ENCODE measurements around the gene HBE1. TPM values are rescaled to one million over a fixed set of nuclear protein-coding genes. Genes with fewer than 3 reads are reported as not detected.

The HBE1 gene
- polyA plus RNA-seq, 3 donors, result not detected

GRCh38 chr11:5235364-5236095 lies 34.2 kb downstream of the HBE1 start:
- DNase-seq, result no peak
- Histone ChIP-seq H3K4me3 (replicated peaks in 1 of 3; ENCODE audit: low read depth in 2 of 3, low read length in 3 of 3) (no peak overlapping the region), H3K79me2 (ENCODE audit: insufficient read depth, low read length) (no peaks in the 10 kb centered on the region), H3K36me3 (replicated peaks in 1 of 2; ENCODE audit: control insufficient read depth in 1 of 2, insufficient read depth in 2 of 2, low read length in 2 of 2) (no peaks in the 10 kb centered on the region), H3K27me3 (ENCODE audit: control insufficient read depth in 2 of 2, insufficient read depth in 2 of 2, low read length in 2 of 2) (no peaks in the 10 kb centered on the region), H3K4me2 (replicated peaks; ENCODE audit: extremely low read depth, low read length, poor library complexity, severe bottlenecking) (no peak overlapping the region), H3K9me3 (replicated peaks in 1 of 2; ENCODE audit: control insufficient read depth in 1 of 2, insufficient read depth in 1 of 2, low read length in 2 of 2) (no peaks in the 10 kb centered on the region), H3K9ac (ENCODE audit: insufficient read depth, low read length, poor library complexity, severe bottlenecking) (no peak overlapping the region), H3K27ac (ENCODE audit: low read depth in 1 of 2, low read length in 2 of 2) (no peak overlapping the region), H4K20me1 (ENCODE audit: insufficient read depth, low read length) (no peaks in the 10 kb centered on the region), H2AFZ (ENCODE audit: insufficient read depth, low read depth, low read length, poor library complexity, severe bottlenecking) (no peak overlapping the region), H3K4me1 (ENCODE audit: control insufficient read depth in 1 of 2, insufficient read depth in 2 of 2, low read length in 2 of 2) (no peaks in the 10 kb centered on the region)
- 67% methylated on average over 2 of the region's 5 CpGs for WGBS (ENCODE audit: insufficient coverage)
- Mint-ChIP-seq H3K4me3 (no peak overlapping the region), H3K27ac (no peak overlapping the region), H3K4me1 (peaks cover 7% of the 10 kb centered on the region), H3K27me3 (ENCODE audit: low read depth in 3 of 3) (peaks cover 0 to 1% (median 0%) of the 10 kb centered on the region in 3 donors), H3K9me3 (no peaks in the 10 kb centered on the region), H3K36me3 (no peaks in the 10 kb centered on the region)
- TF ChIP-seq CTCF (IDR thresholded peaks at IDR 0.05), result no peak
- intact Hi-C loops (cut with micrococcal nuclease), result no loop called here

GRCh38 chr11:5234381-5234834 lies 35.3 kb downstream of the HBE1 start, which contains the start of gene HBD:
TSS of gene HBD (minus strand) at chr11:5234483. CDS start at chr11:5234433, 50 bp downstream.
- intact Hi-C loops (cut with micrococcal nuclease), result no loop called here
- Mint-ChIP-seq H3K27ac (no peak within 1 kb of the TSS), H3K4me1 (peaks cover 7% of the 10 kb centered on the region), H3K4me3 (no peak within 1 kb of the TSS), H3K27me3 (ENCODE audit: low read depth in 3 of 3) (peaks cover 0 to 1% (median 0%) of the 10 kb centered on the region in 3 donors), H3K9me3 (no peaks in the 10 kb centered on the region), H3K36me3 (no peaks in the 10 kb centered on the region)
- Histone ChIP-seq H3K9me3 (replicated peaks in 1 of 2; ENCODE audit: control insufficient read depth in 1 of 2, insufficient read depth in 1 of 2, low read length in 2 of 2) (no peaks in the 10 kb centered on the region), H4K20me1 (ENCODE audit: insufficient read depth, low read length) (no peaks in the 10 kb centered on the region), H3K9ac (ENCODE audit: insufficient read depth, low read length, poor library complexity, severe bottlenecking) (no peak within 1 kb of the TSS), H3K4me2 (replicated peaks; ENCODE audit: extremely low read depth, low read length, poor library complexity, severe bottlenecking) (no peak within 1 kb of the TSS), H3K27ac (ENCODE audit: low read depth in 1 of 2, low read length in 2 of 2) (no peak within 1 kb of the TSS), H3K79me2 (ENCODE audit: insufficient read depth, low read length) (no peaks in the 10 kb centered on the region), H3K27me3 (ENCODE audit: control insufficient read depth in 2 of 2, insufficient read depth in 2 of 2, low read length in 2 of 2) (no peaks in the 10 kb centered on the region), H2AFZ (ENCODE audit: insufficient read depth, low read depth, low read length, poor library complexity, severe bottlenecking) (no peak within 1 kb of the TSS), H3K4me3 (replicated peaks in 1 of 3; ENCODE audit: low read depth in 2 of 3, low read length in 3 of 3) (no peak within 1 kb of the TSS), H3K4me1 (ENCODE audit: control insufficient read depth in 1 of 2, insufficient read depth in 2 of 2, low read length in 2 of 2) (no peaks in the 10 kb centered on the region), H3K36me3 (replicated peaks in 1 of 2; ENCODE audit: control insufficient read depth in 1 of 2, insufficient read depth in 2 of 2, low read length in 2 of 2) (no peaks in the 10 kb centered on the region)
- DNase-seq, result no peak
- no peak for TF ChIP-seq CTCF (IDR thresholded peaks at IDR 0.05)
- no CpG with 5 or more reads among the region's 2 CpGs for WGBS (ENCODE audit: insufficient coverage)
